Smooth muscle cell (in vitro differentiated cells): ENCODE data around the gene ZAP70. TPM values are rescaled to one million over a fixed set of nuclear protein-coding genes. Genes with fewer than 3 reads are reported as not detected.

Source experiments
- DNase-seq: peaks from one replicate; lab custom pipeline; 2025; ENCODE audit not compliant: unreplicated experiment; lab: John Stamatoyannopoulos, UW
- H2AFZ ChIP-seq: fragments of 200-600 bp; sonication (generic); 2 replicates; pipeline ENCODE4 v1.6.0; 2016; ENCODE audit warnings: antibody characterized with exemption, low read depth, mild to moderate bottlenecking
- H3F3A ChIP-seq: fragments of 200-600 bp; sonication (generic); 2 replicates; pipeline ENCODE4 v1.6.0; 2017; ENCODE audit warnings: antibody characterized with exemption, low read depth
- H3K27ac ChIP-seq: fragments of 200-600 bp; sonication (generic); 2 replicates; pipeline ENCODE4 v1.5.1; 2016; ENCODE audit warnings: low read depth, mild to moderate bottlenecking
- H3K27me3 ChIP-seq: fragments of 200-600 bp; sonication (generic); 2 replicates; pipeline ENCODE4 v1.6.1; 2016; ENCODE audit warnings: low read depth, mild to moderate bottlenecking
- H3K36me3 ChIP-seq: fragments of 200-600 bp; sonication (generic); 2 replicates; pipeline ENCODE4 v1.5.1; 2016; ENCODE audit warnings: low read depth
- H3K4me1 ChIP-seq: fragments of 200-600 bp; sonication (generic); 2 replicates; pipeline ENCODE4 v1.5.1; 2016; ENCODE audit warnings: low read depth
- H3K4me2 ChIP-seq: fragments of 200-600 bp; sonication (generic); 2 replicates; pipeline ENCODE4 v1.6.0; 2016; ENCODE audit warnings: mild to moderate bottlenecking
- H3K4me3 ChIP-seq: fragments of 200-600 bp; sonication (generic); 2 replicates; pipeline ENCODE4 v1.5.1; 2016; ENCODE audit warnings: mild to moderate bottlenecking
- H3K79me2 ChIP-seq: fragments of 200-600 bp; sonication (generic); 2 replicates; pipeline ENCODE4 v1.6.0; 2016; ENCODE audit warnings: low read depth, mild to moderate bottlenecking
- H3K9ac ChIP-seq: fragments of 200-600 bp; sonication (generic); 2 replicates; pipeline ENCODE4 v1.6.0; 2016; ENCODE audit warnings: low read depth
- H3K9me3 ChIP-seq: fragments of 200-600 bp; sonication (generic); replicated peaks from 2 replicates; pipeline ENCODE4 v1.5.1; 2016; ENCODE audit warnings: low read depth
- H4K20me1 ChIP-seq: fragments of 200-600 bp; sonication (generic); 2 replicates; pipeline ENCODE4 v1.6.0; 2016; ENCODE audit warnings: low read depth
- CTCF ChIP-seq: fragments of 200-600 bp; sonication (generic); IDR thresholded peaks from 2 replicates; pipeline ENCODE4 v1.5.1; 2017; ENCODE audit warnings: borderline replicate concordance, mild to moderate bottlenecking, antibody characterized with exemption; ENCODE audit not compliant: insufficient read depth, poor library complexity, severe bottlenecking
- WGBS: methylation state at CpG from one replicate; pipeline ENCODE4 v1.1.7; 2016; ENCODE audit warnings: low lambda C conversion rate; 5-methylcytosine and 5-hydroxymethylcytosine counted together
- polyA plus RNA-seq: library from polyadenylated mRNA; unstranded; fragments of >200 nt; fragmentation: Nextera tagmentation; extraction: Ambion mirVana; gene quantifications from 2 replicates; pipeline ENCODE4 v1.2.1, GENCODE V29; 2016
- total RNA-seq: library from RNA; depleted of rRNA; stranded (reverse); fragments of >200 nt; gene quantifications from 2 replicates; pipeline ENCODE4 v1.2.3, GENCODE V29; 2014

The ZAP70 gene
- total and polyA plus RNA-seq, 2 experiments from 2014 or later: 0.24 to 0.40 TPM

GRCh38 chr2:97745474-97746174 is 32.2 kb downstream of the ZAP70 start:
- no peaks in the 10 kb centered on the region for H3K9me3 ChIP-seq
- DNase-seq: no peak
- no peak overlapping the region for H3K27ac ChIP-seq
- H3K27me3 ChIP-seq: no peaks in the 10 kb centered on the region
- H3F3A ChIP-seq: no peaks in the 10 kb centered on the region
- H3K4me1 ChIP-seq: peaks cover 4% of the 10 kb centered on the region
- H3K9ac ChIP-seq: no peak overlapping the region
- no peak overlapping the region for H2AFZ ChIP-seq
- no peak for TF ChIP-seq CTCF
- H3K4me2 ChIP-seq: no peak overlapping the region
- H3K79me2 ChIP-seq: no peaks in the 10 kb centered on the region
- WGBS: 84% methylated on average over 10 of the region's 10 CpGs
- no peaks in the 10 kb centered on the region for H4K20me1 ChIP-seq
- H3K4me3 ChIP-seq: no peak overlapping the region
- no peaks in the 10 kb centered on the region for H3K36me3 ChIP-seq

GRCh38 chr2:97747285-97747684 is 33.9 kb downstream of the ZAP70 start:
- H3K9me3 ChIP-seq: no peaks in the 10 kb centered on the region
- TF ChIP-seq CTCF: no peak
- peak overlapping the region; percentile 25 for H3K4me2 ChIP-seq
- WGBS: 51% methylated on average over 3 of the region's 3 CpGs
- no peaks in the 10 kb centered on the region for H3F3A ChIP-seq
- H3K27ac ChIP-seq: peak overlapping the region; percentile 76
- no peaks in the 10 kb centered on the region for H3K79me2 ChIP-seq
- H3K4me3 ChIP-seq: no peak overlapping the region
- H3K36me3 ChIP-seq: no peaks in the 10 kb centered on the region
- peak overlapping the region; percentile 27 for H3K9ac ChIP-seq
- no peak overlapping the region for H2AFZ ChIP-seq
- no peaks in the 10 kb centered on the region for H3K27me3 ChIP-seq
- no peaks in the 10 kb centered on the region for H4K20me1 ChIP-seq
- peaks cover 15% of the 10 kb centered on the region for H3K4me1 ChIP-seq
- no peak for DNase-seq

- Histone ChIP-seq H3K9me3 (no peaks in the 10 kb centered on the region), H3K4me3 (no peak overlapping the region), H3F3A (no peaks in the 10 kb centered on the region), H3K36me3 (no peaks in the 10 kb centered on the region), H3K79me2 (no peaks in the 10 kb centered on the region), H2AFZ (no peak overlapping the region), H3K27me3 (no peaks in the 10 kb centered on the region), H4K20me1 (no peaks in the 10 kb centered on the region), H3K27ac (peak overlapping the region; percentile 76), H3K4me2 (peak overlapping the region; percentile 54), H3K4me1 (peaks cover 19% of the 10 kb centered on the region), H3K9ac (peak overlapping the region; percentile 27)
- WGBS: 37% methylated on average over 4 of the region's 4 CpGs
- TF ChIP-seq CTCF: no peak
- no peak for DNase-seq
These were observed 34.3 kb downstream of the ZAP70 start for GRCh38 chr2:97747716-97748115.

- Histone ChIP-seq H2AFZ (no peak overlapping the region), H3K79me2 (no peaks in the 10 kb centered on the region), H3F3A (no peaks in the 10 kb centered on the region), H3K27me3 (no peaks in the 10 kb centered on the region), H4K20me1 (no peaks in the 10 kb centered on the region), H3K9me3 (no peaks in the 10 kb centered on the region), H3K4me3 (no peak overlapping the region), H3K9ac (no peak overlapping the region), H3K4me2 (no peak overlapping the region), H3K36me3 (no peaks in the 10 kb centered on the region), H3K4me1 (peaks cover 26% of the 10 kb centered on the region), H3K27ac (no peak overlapping the region)
- DNase-seq: no peak
- TF ChIP-seq CTCF: no peak
- 74% methylated on average over 5 of the region's 5 CpGs for WGBS
These were observed 36.2 kb downstream of the ZAP70 start for GRCh38 chr2:97749581-97749980.
